HG02798 (cell line): ENCODE results near the gene ROR1.

Experiments used
- ATAC-seq: cut with Tn5 transposase; IDR thresholded peaks from one replicate; pipeline ENCODE4 v1.9.1; 2021; ENCODE audit warnings: mild to moderate bottlenecking; ENCODE audit not compliant: unreplicated experiment, poor library complexity

ROR1 gene

GRCh38 chr1:63987014-63987627 is 213.3 kb downstream of the ROR1 start:
- no peak for ATAC-seq

GRCh38 chr1:63987628-63988024 is 213.8 kb downstream of the ROR1 start:
- no peak for ATAC-seq

- no peak for ATAC-seq
Observed at GRCh38 chr1:63988941-63989340, 215.1 kb downstream of the ROR1 start.

- ATAC-seq, result no peak
Observed at GRCh38 chr1:63991685-63992084, 217.9 kb downstream of the ROR1 start.

GRCh38 chr1:64000021-64000420 is 226.2 kb downstream of the ROR1 start:
- no peak for ATAC-seq

GRCh38 chr1:64001038-64001437 is 227.2 kb downstream of the ROR1 start:
- ATAC-seq, result no peak

GRCh38 chr1:64004451-64005025 is 230.7 kb downstream of the ROR1 start:
- no peak for ATAC-seq

- ATAC-seq, result no peak
Observed at GRCh38 chr1:64005801-64006200, 232.0 kb downstream of the ROR1 start.

GRCh38 chr1:64006276-64007051 is 232.6 kb downstream of the ROR1 start:
- ATAC-seq, result no peak

GRCh38 chr1:64010316-64010715 is 236.5 kb downstream of the ROR1 start:
- no peak for ATAC-seq

GRCh38 chr1:64013395-64013794 is 239.6 kb downstream of the ROR1 start:
- ATAC-seq, result no peak

GRCh38 chr1:64019818-64020217 is 246.0 kb downstream of the ROR1 start:
- peak; percentile 64 for ATAC-seq

GRCh38 chr1:64021066-64021465 is 247.2 kb downstream of the ROR1 start:
- ATAC-seq, result no peak

- ATAC-seq, result no peak
Observed at GRCh38 chr1:64025051-64025450, 251.2 kb downstream of the ROR1 start.

GRCh38 chr1:64029037-64029436 is 255.2 kb downstream of the ROR1 start:
- no peak for ATAC-seq

GRCh38 chr1:64030411-64030810 is 256.6 kb downstream of the ROR1 start:
- no peak for ATAC-seq

GRCh38 chr1:64031236-64031635 is 257.4 kb downstream of the ROR1 start:
- no peak for ATAC-seq

GRCh38 chr1:64033667-64034220 is 259.9 kb downstream of the ROR1 start:
- no peak for ATAC-seq

- ATAC-seq, result no peak
Observed at GRCh38 chr1:64036549-64036948, 262.7 kb downstream of the ROR1 start.

GRCh38 chr1:64038119-64038518 is 264.3 kb downstream of the ROR1 start:
- ATAC-seq, result no peak

- no peak for ATAC-seq
Observed at GRCh38 chr1:64038965-64039364, 265.1 kb downstream of the ROR1 start.
